HG02610 (cell line): ENCODE data around the gene GPR42.
A peak's percentile ranks its signal among the peaks of the same experiment; 100 is the strongest.

Source experiments
- ATAC-seq: cut with Tn5 transposase; IDR thresholded peaks from one replicate; pipeline ENCODE4 v1.9.1; 2021; ENCODE audit warnings: mild to moderate bottlenecking, moderate library complexity; ENCODE audit not compliant: unreplicated experiment

The GPR42 gene

GRCh38 chr19:35370722-35371121, at the start of gene GPR42:
Gene GPR42, plus strand, starts transcription at chr19:35371068. Its CDS starts 292 bp downstream, at chr19:35371360.
- ATAC-seq = no peak

GRCh38 chr19:35321291-35321690, 49.6 kb upstream of the GPR42 start:
- no peak for ATAC-seq

GRCh38 chr19:35322014-35322413, 48.9 kb upstream of the GPR42 start:
- ATAC-seq = no peak

GRCh38 chr19:35327642-35328041, 43.2 kb upstream of the GPR42 start:
- ATAC-seq = no peak

GRCh38 chr19:35328851-35329285, 42.0 kb upstream of the GPR42 start, which contains the start of gene CD22:
Gene CD22, plus strand, starts transcription at chr19:35329187. Its CDS starts 2,854 bp downstream, at chr19:35332041.
- no peak for ATAC-seq

- no peak for ATAC-seq
These were observed 41.5 kb upstream of the GPR42 start for GRCh38 chr19:35329323-35329722.

GRCh38 chr19:35330475-35330874, 40.4 kb upstream of the GPR42 start:
- ATAC-seq = peak; percentile 56

- no peak for ATAC-seq
These were observed 39.2 kb upstream of the GPR42 start for GRCh38 chr19:35331551-35332214.

GRCh38 chr19:35332817-35333216, 38.1 kb upstream of the GPR42 start:
- no peak for ATAC-seq

- no peak for ATAC-seq
These were observed 36.6 kb upstream of the GPR42 start for GRCh38 chr19:35334144-35334753.

GRCh38 chr19:35336166-35336955, 34.5 kb upstream of the GPR42 start:
- ATAC-seq = no peak

- no peak for ATAC-seq
These were observed 33.5 kb upstream of the GPR42 start for GRCh38 chr19:35337097-35337983.

GRCh38 chr19:35337984-35338296, 32.9 kb upstream of the GPR42 start:
- ATAC-seq = no peak

GRCh38 chr19:35340431-35340830, 30.4 kb upstream of the GPR42 start:
- no peak for ATAC-seq

GRCh38 chr19:35341006-35341405, 29.9 kb upstream of the GPR42 start:
- ATAC-seq = no peak

- ATAC-seq = no peak
These were observed 29.2 kb upstream of the GPR42 start for GRCh38 chr19:35341565-35342225.

GRCh38 chr19:35342430-35342829, 28.4 kb upstream of the GPR42 start:
- ATAC-seq = no peak

- ATAC-seq = no peak
These were observed 26.3 kb upstream of the GPR42 start for GRCh38 chr19:35344511-35345031.

- no peak for ATAC-seq
These were observed 25.2 kb upstream of the GPR42 start for GRCh38 chr19:35345671-35346111.
